B cell (primary cell): ENCODE results near the gene PHB1. TPM values are rescaled to one million over a fixed set of nuclear protein-coding genes. Genes with fewer than 3 reads are reported as not detected.

Source experiments
- ATAC-seq: fragments of 200-7000 bp; cut with Tn5 transposase; one replicate; pipeline ENCODE4 v1.10.0; 2021; ENCODE audit warnings: low read depth, mild to moderate bottlenecking, moderate number of reproducible peaks, moderate library complexity
- CTCF ChIA-PET: fragments of 350-600 bp; sonication (Branson Sonifier 250); formaldehyde crosslinking; loops from one replicate; lab custom pipeline; 2021; ENCODE audit warnings: antibody characterized with exemption, inconsistent platforms; lab: Charles Lee
- POLR2A ChIA-PET: fragments of 350-600 bp; sonication (Branson Sonifier 250); formaldehyde crosslinking; loops from one replicate; lab custom pipeline; 2021; ENCODE audit warnings: antibody characterized with exemption; lab: Charles Lee
- DNase-seq: peaks from one replicate; pipeline ENCODE4 v3.0.0; 2013
- H2AFZ ChIP-seq: 2 replicates; pipeline ENCODE4 v1.6.1; 2012; ENCODE audit warnings: mild to moderate bottlenecking, low read depth, low read length; ENCODE audit not compliant: insufficient read depth, poor library complexity, severe bottlenecking
- H3K27ac ChIP-seq, 2 donors: 1 replicate in 1 of 2; 2 replicates in 1 of 2; pipeline ENCODE4 v1.5.1; 2012 to 2013; ENCODE audit warnings: low read length in 2 of 2, mild to moderate bottlenecking in 2 of 2, moderate library complexity in 1 of 2
- H3K27me3 ChIP-seq, 4 experiments: fragments of 200-600 bp in 1 of 4; sonication (generic) in 1 of 4; replicated peaks in 1 of 4; 1 replicate in 2 of 4; 2 replicates in 2 of 4; pipeline versions ENCODE4 v1.6.1 to v1.7.0; 2013 to 2016; ENCODE audit warnings: low read length in 3 of 4, mild to moderate bottlenecking in 2 of 4, mixed read lengths in 1 of 4, moderate library complexity in 1 of 4; ENCODE audit not compliant: insufficient read depth in 4 of 4, control insufficient read depth in 3 of 4; ENCODE audit errors: control extremely low read depth in 1 of 4
- H3K36me3 ChIP-seq, 2 experiments: replicated peaks in 1 of 2; 1 replicate in 1 of 2; 2 replicates in 1 of 2; pipeline versions ENCODE4 v1.6.1 to v1.7.1; 2013; ENCODE audit warnings: low read length in 1 of 2; ENCODE audit not compliant: insufficient read depth in 2 of 2, control insufficient read depth in 1 of 2; ENCODE audit errors: control extremely low read depth in 1 of 2, extremely low read depth in 1 of 2
- H3K4me1 ChIP-seq, 2 donors: fragments of 200-600 bp in 1 of 2; sonication (generic) in 1 of 2; 1 replicate in 1 of 2; 2 replicates in 1 of 2; pipeline versions ENCODE4 v1.5.1 to v1.6.1; 2013 to 2017; ENCODE audit warnings: low read length in 2 of 2; ENCODE audit not compliant: control insufficient read depth in 2 of 2, insufficient read depth in 2 of 2
- H3K4me2 ChIP-seq: replicated peaks from 2 replicates; pipeline ENCODE3; 2012; ENCODE audit warnings: mild to moderate bottlenecking, low read depth, low read length; ENCODE audit not compliant: poor library complexity, severe bottlenecking
- H3K4me3 ChIP-seq, 5 experiments: fragments of 200-600 bp in 1 of 5; sonication (generic) in 1 of 5; 1 replicate in 3 of 5; 2 replicates in 2 of 5; pipeline versions ENCODE4 v1.5.1 to v1.7.0; 2011 to 2016; ENCODE audit warnings: low read length in 4 of 5, mild to moderate bottlenecking in 4 of 5, low read depth in 2 of 5, control low read depth in 1 of 5, moderate library complexity in 1 of 5; ENCODE audit not compliant: insufficient read depth in 1 of 5; ENCODE audit errors: control extremely low read depth in 1 of 5, extremely low read depth in 1 of 5
- H3K79me2 ChIP-seq: fragments of 200-600 bp; sonication (generic); one replicate; pipeline ENCODE4 v1.6.0; 2016; ENCODE audit warnings: low read length; ENCODE audit not compliant: control insufficient read depth, insufficient read depth
- H3K9ac ChIP-seq: fragments of 200-600 bp; sonication (generic); 2 replicates; pipeline ENCODE4 v1.6.1; 2017; ENCODE audit warnings: mild to moderate bottlenecking, low read length, moderate library complexity
- H3K9me3 ChIP-seq, 3 donors: one replicate each; pipeline versions ENCODE4 v1.6.1 to v1.7.1; 2013; ENCODE audit warnings: low read length in 2 of 3; ENCODE audit not compliant: control insufficient read depth in 2 of 3, insufficient read depth in 1 of 3; ENCODE audit errors: control extremely low read depth in 1 of 3
- H4K20me1 ChIP-seq: 2 replicates; pipeline ENCODE4 v1.6.0; 2012; ENCODE audit warnings: mild to moderate bottlenecking, low read length; ENCODE audit not compliant: insufficient read depth, control insufficient read depth, poor library complexity, severe bottlenecking
- H3K27ac Mint-ChIP-seq: one replicate; pipeline ENCODE4 v1.8.0; 2021; ENCODE audit warnings: mixed read lengths
- H3K27me3 Mint-ChIP-seq: one replicate; pipeline ENCODE4 v1.8.0; 2021; ENCODE audit warnings: mixed read lengths
- H3K4me1 Mint-ChIP-seq: one replicate; pipeline ENCODE4 v1.8.0; 2021; ENCODE audit warnings: mixed read lengths
- H3K4me3 Mint-ChIP-seq: one replicate; pipeline ENCODE4 v1.8.0; 2021; ENCODE audit warnings: mixed read lengths
- H3K9me3 Mint-ChIP-seq: one replicate; pipeline ENCODE4 v1.8.0; 2022; ENCODE audit warnings: mixed read lengths; ENCODE audit not compliant: insufficient read depth
- EZH2 ChIP-seq: IDR thresholded peaks from 2 replicates; pipeline ENCODE4 v1.6.1; 2012; ENCODE audit warnings: borderline replicate concordance, low read depth, mild to moderate bottlenecking, moderate library complexity, low read length; ENCODE audit not compliant: insufficient read depth, poor library complexity, severe bottlenecking
- WGBS: methylation state at CpG from one replicate; pipeline ENCODE4 v1.1.5; 2013; ENCODE audit warnings: missing lambda C conversion rate; ENCODE audit not compliant: insufficient coverage; 5-methylcytosine and 5-hydroxymethylcytosine counted together
- intact Hi-C: fragments of 100-400 bp; cut with micrococcal nuclease; formaldehyde crosslinking; loops from one replicate; pipeline ENCODE4 v1.10.0; 2022
- polyA plus RNA-seq: library from polyadenylated mRNA; depleted of rRNA; stranded (reverse); fragments of >200 nt; gene quantifications from 2 replicates; pipeline ENCODE4 v1.2.3, GENCODE V29; 2012
- total RNA-seq, 2 donors: library from RNA; stranded (reverse); fragments of 120-200 nt in 1 of 2; gene quantifications; 1 replicate in 1 of 2; 2 replicates in 1 of 2; pipeline versions ENCODE4 v1.2.3 to v1.2.4, GENCODE V29; 2013 to 2022
- TF ChIP-seq, protein P1 (sequence below): fragments of 200-600 bp; IDR thresholded peaks from one replicate; pipeline ENCODE4 v1.8.0; 2022; ENCODE audit warnings: antibody characterized with exemption, mild to moderate bottlenecking

Gene PHB1
- total and polyA plus RNA-seq, 2 donors (not counting 1 experiment from before 2014, with no cell fraction given): 45.5 to 72.3 TPM

DNA sequence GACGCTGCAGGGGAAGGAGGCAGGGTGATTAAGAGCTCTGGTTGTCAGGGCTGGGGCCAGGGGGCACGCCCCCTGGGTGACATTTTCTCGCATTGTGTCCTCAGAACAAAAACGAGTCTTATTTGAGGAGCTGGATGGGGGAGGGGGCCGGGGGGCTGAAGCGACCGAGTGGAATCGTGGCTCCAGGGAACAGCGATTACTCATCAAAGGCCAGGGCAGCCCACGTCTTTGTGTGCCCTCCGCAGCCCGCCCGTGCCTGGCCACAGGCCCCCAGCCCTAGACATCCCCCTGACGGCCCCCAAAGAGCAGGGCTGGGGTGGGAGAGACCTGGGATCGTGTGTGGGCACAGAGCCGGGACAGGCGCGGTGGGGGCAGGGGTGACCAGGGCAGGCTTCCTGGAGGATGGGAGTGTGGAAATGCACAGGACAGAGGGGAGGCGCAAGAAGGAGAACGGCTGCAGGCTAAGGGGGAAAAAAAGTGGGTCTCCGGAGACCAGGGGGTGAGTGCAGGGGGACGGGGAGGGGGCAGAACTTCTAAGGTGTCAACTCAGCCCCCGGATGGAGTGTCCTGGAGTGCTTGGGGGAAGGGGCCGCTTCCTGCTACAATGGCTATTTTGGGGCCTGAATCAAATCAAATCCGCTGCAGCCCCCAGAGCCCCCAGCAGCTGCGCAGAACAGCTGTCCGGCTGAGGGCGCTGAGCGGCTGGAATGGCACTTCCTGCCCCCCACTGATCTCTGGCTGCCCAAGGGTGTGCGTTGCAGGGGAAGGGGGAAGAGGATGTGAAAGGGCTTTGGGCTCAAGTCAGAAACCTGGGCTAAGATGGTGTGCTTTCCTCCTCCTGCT lies 24.0 kb upstream of the PHB1 start:
- intact Hi-C loops: no loop called here
- Histone ChIP-seq H3K4me2 (peak overlapping the region; percentile 58), H3K36me3 (no peaks in the 10 kb centered on the region), H3K27ac (no peak overlapping the region), H3K79me2 (no peaks in the 10 kb centered on the region), H4K20me1 (no peaks in the 10 kb centered on the region), H3K9ac (no peak overlapping the region), H3K4me3 (no peak overlapping the region), H3K9me3 (peaks cover 0 to 4% (median 0%) of the 10 kb centered on the region in 3 donors), H3K4me1 (peaks cover 10 to 11% of the 10 kb centered on the region in 2 donors), H3K27me3 (peaks cover 0 to 39% (median 5%) of the 10 kb centered on the region in 4 experiments), H2AFZ (peak overlapping the region; percentile 50)
- peak; percentile 35 for DNase-seq
- H3K9me3 Mint-ChIP-seq: no peaks in the 10 kb centered on the region
- peak overlapping the region; percentile 61 for H3K4me3 Mint-ChIP-seq
- H3K27me3 Mint-ChIP-seq: peaks cover 56% of the 10 kb centered on the region
- ChIA-PET CTCF (interaction anchor here (1.0 to 2.2 kb wide), 3 partner anchors 15 to 118 kb away, joined by 3 to 9 read pairs (median 3); partner anchors contain the start of gene NGFR), POLR2A (no interaction called here)
- peaks cover 12% of the 10 kb centered on the region for H3K4me1 Mint-ChIP-seq
- H3K27ac Mint-ChIP-seq: no peak overlapping the region
- 29% methylated on average over 30 of the region's 30 CpGs for WGBS
- peak; percentile 57 for ATAC-seq
- TF ChIP-seq EZH2: no peak
- TF ChIP-seq, protein P1, sequence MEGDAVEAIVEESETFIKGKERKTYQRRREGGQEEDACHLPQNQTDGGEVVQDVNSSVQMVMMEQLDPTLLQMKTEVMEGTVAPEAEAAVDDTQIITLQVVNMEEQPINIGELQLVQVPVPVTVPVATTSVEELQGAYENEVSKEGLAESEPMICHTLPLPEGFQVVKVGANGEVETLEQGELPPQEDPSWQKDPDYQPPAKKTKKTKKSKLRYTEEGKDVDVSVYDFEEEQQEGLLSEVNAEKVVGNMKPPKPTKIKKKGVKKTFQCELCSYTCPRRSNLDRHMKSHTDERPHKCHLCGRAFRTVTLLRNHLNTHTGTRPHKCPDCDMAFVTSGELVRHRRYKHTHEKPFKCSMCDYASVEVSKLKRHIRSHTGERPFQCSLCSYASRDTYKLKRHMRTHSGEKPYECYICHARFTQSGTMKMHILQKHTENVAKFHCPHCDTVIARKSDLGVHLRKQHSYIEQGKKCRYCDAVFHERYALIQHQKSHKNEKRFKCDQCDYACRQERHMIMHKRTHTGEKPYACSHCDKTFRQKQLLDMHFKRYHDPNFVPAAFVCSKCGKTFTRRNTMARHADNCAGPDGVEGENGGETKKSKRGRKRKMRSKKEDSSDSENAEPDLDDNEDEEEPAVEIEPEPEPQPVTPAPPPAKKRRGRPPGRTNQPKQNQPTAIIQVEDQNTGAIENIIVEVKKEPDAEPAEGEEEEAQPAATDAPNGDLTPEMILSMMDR: no peak
